OCI-M2 (cell line): ENCODE data around the gene TRIP13.
A peak's percentile ranks its signal among the peaks of the same experiment; 100 is the strongest.
"Not testable (repeated sequence)": the region's sequence is repeated elsewhere in the genome, so short reads cannot be mapped to it uniquely, and the experiment has no call there.

Experiments used
- DNase-seq: peaks from one replicate; lab custom pipeline; 2025; ENCODE audit not compliant: unreplicated experiment; lab: John Stamatoyannopoulos, UW

The TRIP13 gene

DNA sequence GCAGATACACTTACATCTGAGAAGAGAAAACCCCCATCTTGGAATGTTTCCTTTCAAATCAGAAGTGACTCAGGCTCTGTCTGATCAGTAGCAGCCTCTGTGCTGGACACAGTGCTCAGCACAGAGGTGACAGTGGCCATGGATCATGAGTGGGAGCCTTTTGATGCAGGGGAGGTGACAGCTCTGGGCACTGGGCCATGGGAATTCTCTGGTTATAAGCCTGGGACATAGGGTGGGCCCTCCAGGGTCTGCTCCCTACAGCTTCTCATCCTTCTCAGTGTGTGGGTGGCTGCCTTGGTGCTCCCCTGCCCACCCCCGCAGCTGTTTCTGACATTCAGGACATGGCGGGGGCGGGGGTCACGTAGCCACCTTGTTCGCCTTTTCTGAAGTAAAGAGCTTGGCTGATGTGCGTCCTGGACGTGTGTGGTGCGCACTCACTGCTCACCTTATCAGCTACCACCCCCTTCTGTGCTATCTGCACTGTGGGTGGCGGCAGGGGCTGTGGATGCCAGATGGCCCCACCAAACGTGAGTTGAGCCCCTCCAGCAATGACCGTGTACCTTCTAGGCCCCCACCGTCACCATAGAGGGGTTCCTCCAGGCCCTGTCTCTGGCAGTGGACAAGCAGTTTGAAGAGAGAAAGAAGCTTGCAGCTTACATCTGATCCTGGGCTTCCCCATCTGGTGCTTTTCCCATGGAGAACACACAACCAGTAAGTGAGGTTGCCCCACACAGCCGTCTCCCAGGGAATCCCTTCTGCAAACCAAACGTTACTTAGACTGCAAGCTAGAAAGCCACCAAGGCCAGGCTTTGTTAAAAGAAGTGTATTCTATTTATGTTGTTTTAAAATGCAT, 24.0 kb downstream of the TRIP13 start:
- no peak for DNase-seq

DNA sequence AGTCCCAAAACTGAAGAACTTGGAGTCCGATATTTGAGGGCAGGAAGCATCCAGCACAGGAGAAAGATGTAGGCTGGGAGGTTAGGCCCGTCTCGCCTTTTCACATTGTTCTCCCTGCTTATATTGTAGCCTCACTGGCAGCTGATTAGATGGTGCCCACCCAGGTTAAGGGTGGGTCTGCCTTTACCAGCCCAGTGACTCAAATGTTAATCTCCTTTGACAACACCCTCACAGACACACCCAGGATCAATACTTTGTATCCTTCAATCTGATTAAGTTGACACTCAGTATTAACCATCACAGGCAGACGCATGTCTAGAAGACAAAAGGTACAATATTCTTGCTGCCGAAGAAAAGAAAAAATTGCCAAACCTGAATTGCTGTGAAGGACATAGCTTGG, 26.0 kb downstream of the TRIP13 start:
- DNase-seq, result not testable (repeated sequence)

- no peak for DNase-seq
These were observed 26.8 kb downstream of the TRIP13 start for GRCh38 chr5:919356-920000.

GRCh38 chr5:920321-920720, 27.6 kb downstream of the TRIP13 start:
- no peak for DNase-seq

DNA sequence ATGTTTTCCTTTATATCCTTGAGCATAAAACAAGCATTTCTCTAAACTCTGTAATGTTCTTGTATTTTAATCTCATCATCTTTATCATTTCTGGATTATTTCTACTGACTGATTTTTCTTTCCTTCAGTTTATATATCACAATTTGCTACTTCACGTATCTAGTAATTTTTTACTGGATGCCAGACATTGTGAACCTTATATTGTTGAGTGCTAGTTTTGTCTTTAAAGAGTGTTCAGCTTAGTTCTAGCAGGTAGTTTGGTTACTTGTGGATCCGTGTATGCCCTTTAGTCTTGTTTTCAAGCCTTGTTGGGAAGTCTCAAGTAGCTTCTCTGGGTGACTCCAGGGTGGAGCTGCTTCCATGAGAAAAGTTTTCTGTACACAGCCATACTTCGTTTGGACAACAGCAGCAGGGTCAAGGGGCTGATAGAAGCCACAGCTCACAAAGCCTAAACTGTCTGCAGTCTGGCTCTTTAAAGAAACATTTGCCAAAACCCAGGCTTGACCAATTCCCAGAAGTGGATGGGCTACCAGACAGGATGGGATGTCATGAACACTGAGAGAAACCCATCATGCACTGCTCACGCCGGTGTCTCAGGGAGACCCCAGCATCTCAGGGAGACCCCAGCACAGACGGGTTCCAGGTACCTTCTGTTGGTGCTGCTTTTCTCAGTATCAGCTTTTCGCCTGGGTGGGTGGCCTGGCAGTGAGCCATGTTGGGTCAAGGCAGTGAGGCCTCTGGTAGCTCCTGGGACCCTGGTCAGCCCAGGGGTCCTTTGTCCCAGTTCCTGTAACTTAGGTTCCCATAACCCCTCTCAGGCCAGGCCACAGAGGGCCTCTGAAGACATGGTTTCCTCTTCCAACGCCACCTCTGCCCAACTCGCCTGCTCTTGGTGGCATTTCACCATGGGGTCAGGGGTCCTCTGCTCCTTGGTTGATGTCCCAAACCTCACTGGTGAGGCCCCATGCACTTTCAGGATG, 29.1 kb downstream of the TRIP13 start:
- no peak for DNase-seq

GRCh38 chr5:922436-923280, 30.0 kb downstream of the TRIP13 start:
- DNase-seq, result no peak

DNA sequence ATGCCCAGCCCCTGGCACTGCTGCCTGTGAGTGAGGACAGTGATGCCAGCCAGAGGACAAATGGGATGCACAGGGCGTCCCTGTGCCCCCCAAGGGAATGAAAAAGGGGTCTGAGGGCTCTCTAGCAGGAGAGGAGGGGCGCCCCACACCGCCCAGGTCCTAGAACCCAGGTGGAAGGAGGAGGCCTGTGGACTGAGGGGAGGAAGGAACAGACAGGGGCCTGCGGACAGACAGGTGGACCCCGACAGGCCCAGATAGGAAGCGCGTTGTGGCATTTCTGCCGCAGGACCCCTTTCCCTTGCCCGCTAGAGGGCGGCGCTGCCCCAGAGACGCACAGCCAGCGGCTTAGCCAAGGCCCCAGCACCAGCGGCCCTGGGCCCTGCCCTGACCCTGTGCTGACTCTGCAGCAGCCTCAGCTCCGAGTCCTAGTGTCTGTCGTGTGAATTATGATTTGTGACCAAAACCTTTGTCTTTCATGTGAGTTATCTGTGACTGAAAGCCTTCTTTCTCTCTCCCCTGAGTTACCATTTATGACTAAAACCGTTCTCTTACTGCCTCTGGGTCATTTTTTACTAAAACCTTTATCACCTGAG, 30.7 kb downstream of the TRIP13 start:
- peak; percentile 24 for DNase-seq

- no peak for DNase-seq
These were observed 33.9 kb downstream of the TRIP13 start for GRCh38 chr5:926417-927171.

- no peak for DNase-seq
These were observed 34.7 kb downstream of the TRIP13 start for GRCh38 chr5:927172-928015.

GRCh38 chr5:929182-929581, 36.5 kb downstream of the TRIP13 start:
- DNase-seq, result not testable (repeated sequence)

DNA sequence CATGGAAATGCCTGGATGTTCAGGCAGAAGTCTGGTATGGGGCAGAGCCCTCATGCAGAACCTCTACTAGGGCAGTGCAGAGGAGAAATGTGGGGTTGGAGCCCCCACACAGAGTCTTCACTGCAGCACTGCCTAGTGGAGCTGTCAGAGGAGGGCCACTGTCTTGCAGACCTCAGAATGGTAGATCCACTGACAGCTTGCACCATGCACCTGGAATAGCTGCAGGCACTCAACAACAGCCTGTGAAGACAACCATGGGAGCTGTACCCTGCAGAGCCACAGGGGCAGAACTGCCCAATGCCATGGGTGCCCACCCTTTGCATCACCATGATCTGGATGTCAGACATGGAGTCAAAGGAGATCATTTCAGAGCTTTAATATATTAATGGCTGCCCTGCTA, 36.9 kb downstream of the TRIP13 start:
- no peak for DNase-seq

GRCh38 chr5:930866-931265, 38.2 kb downstream of the TRIP13 start:
- DNase-seq, result no peak

DNA sequence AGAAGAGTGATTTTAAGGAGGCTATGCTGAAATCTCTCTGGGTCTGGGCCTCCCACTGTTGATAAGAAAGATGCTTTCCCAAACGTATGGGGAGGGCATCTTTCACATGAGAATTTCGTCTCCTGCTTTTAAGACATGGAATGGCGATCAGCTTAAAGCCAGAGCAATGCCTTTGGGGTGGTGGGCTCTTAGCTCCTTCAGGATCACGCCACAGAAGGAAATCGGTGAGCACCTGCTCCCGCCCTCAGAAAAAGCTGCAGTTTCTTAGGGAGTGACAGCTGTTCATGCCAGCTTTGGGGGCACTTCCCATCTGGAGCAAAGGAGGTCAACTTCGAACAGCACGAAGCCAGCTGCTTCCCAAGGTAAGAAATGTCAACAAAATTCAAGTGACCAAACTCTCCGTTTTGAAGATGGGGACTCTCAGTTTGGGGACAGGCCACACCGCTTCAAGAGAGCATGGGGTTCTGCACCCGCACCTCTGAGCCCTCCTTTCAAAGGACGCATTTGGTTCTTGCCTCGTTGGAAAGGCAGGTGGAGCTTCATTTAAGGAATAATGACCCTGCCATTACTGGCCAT, 39.0 kb downstream of the TRIP13 start:
- no peak for DNase-seq

- no peak for DNase-seq
These were observed 39.5 kb downstream of the TRIP13 start for GRCh38 chr5:932151-932627.

GRCh38 chr5:932628-933250, 40.1 kb downstream of the TRIP13 start:
- no peak for DNase-seq

DNA sequence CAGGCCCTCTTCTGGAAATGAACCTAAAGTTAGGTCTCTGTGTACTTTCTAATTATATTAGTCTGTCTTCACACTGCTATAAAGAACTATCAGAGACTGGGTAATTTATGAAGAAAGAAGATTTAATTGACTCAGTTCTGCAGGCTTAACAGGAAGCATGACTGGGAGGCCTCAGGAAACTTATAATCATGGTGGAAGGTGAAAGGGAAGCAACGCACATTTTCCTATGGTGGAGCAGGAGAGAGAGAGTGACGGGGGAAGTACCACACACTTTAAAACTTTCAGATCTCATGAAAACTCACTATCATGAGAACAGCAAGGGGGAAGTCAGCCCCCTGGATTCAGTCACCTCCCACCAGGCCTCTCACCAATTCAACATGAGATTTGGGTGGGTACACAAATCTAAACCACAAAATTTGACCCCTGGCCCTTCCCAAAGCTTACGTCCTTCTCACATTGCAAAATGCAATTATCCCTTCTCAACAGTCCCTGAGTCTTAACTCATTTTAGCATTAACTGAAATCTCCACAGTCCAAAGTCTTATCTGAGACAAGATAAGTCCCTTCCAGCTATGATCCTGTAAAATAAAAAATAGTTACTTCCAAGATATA, 40.7 kb downstream of the TRIP13 start:
- DNase-seq, result no peak

GRCh38 chr5:933951-934350, 41.3 kb downstream of the TRIP13 start:
- not testable (repeated sequence) for DNase-seq
